Measurements from ENCODE around the gene SYCE1. TPM values are rescaled to one million over a fixed set of nuclear protein-coding genes. Genes with fewer than 3 reads are reported as not detected.

Gene SYCE1
- total RNA-seq, 6 donors from 2014 or later = 1.0 to 21.0 TPM; not detected in 4

DNA sequence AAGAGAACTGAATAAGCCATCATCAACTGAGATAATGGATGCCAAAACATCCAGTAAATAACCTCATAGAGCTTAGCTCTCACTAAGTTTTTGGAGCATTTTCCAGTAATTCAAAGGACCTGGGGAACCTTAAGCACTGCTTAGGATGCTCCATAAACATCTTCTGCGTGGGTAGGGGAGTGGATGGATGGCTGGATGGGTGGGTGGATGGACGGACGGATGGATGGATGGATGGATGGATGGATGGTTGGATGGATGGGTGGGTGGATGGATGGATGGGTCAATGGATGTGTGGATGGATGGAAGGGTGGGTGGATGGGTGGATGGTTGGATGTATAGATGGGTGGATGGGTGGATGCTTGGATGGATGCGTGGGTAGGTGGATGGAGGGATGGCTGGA, 29.2 kb downstream of the SYCE1 start:
- ATAC-seq (ENCODE audit: low FRiP score in 2 of 2) = no peak

DNA sequence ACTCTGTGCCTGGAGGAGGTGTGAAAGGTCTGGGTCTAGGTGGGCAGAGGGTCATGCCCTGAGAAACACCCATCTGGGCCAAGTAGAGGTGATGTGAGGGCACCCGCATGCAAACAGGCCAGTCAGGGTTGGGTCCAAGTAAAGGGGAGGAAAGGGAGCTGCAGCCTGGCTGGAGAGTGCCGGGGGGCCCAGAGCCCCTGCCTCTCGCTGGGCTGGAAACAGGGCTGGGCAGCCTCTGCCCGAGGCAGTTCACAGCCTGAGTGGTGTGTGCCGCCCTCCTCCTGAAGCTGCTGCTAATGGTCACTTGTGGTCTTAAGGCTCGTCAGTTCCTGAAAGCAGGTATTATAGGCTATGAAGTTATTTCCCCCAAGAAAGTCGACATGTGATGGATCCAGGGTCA, 31.0 kb downstream of the SYCE1 start:
- H3K9me3 ChIP-seq = no peaks in the 10 kb centered on the region
- no peaks in the 10 kb centered on the region for H3K36me3 ChIP-seq
- ATAC-seq (ENCODE audit: low FRiP score in 2 of 2) (no peak), DNase-seq (peak in 1 of 2 donors; percentile 54)
- WGBS, 2 donors = 79 to 80% methylated on average over 4 to 7 of the region's 7 CpGs
- TF ChIP-seq POLR2A (IDR thresholded peaks at IDR 0.05) (no peak), POLR2AphosphoS5 (IDR thresholded peaks at IDR 0.05) (no peak), EP300 (IDR thresholded peaks at IDR 0.05) (no peak)
- TF ChIP-seq, protein P1, sequence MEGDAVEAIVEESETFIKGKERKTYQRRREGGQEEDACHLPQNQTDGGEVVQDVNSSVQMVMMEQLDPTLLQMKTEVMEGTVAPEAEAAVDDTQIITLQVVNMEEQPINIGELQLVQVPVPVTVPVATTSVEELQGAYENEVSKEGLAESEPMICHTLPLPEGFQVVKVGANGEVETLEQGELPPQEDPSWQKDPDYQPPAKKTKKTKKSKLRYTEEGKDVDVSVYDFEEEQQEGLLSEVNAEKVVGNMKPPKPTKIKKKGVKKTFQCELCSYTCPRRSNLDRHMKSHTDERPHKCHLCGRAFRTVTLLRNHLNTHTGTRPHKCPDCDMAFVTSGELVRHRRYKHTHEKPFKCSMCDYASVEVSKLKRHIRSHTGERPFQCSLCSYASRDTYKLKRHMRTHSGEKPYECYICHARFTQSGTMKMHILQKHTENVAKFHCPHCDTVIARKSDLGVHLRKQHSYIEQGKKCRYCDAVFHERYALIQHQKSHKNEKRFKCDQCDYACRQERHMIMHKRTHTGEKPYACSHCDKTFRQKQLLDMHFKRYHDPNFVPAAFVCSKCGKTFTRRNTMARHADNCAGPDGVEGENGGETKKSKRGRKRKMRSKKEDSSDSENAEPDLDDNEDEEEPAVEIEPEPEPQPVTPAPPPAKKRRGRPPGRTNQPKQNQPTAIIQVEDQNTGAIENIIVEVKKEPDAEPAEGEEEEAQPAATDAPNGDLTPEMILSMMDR (IDR thresholded peaks at IDR 0.05) = no peak
- no peak overlapping the region for H3K27ac ChIP-seq
- peaks cover 0 to 5% (median 2%) of the 10 kb centered on the region in 4 donors for H3K4me1 ChIP-seq
- peaks cover 0 to 9% (median 3%) of the 10 kb centered on the region in 4 donors for H3K27me3 ChIP-seq
- no peak overlapping the region for H3K4me3 ChIP-seq

More for the DNA sequence above, 29.2 kb downstream of the SYCE1 start:
- Histone ChIP-seq H3K9me3 (no peaks in the 10 kb centered on the region), H3K36me3 (no peaks in the 10 kb centered on the region), H3K27ac (no peak overlapping the region), H3K4me1 (no peaks in the 10 kb centered on the region), H3K4me3 (no peak overlapping the region), H3K27me3 (no peaks in the 10 kb centered on the region)
- TF ChIP-seq POLR2AphosphoS5 (IDR thresholded peaks at IDR 0.05) = no peak
- TF ChIP-seq, protein P1 (IDR thresholded peaks at IDR 0.05) = no peak
- no peak for TF ChIP-seq EP300 (IDR thresholded peaks at IDR 0.05)
- no peak for TF ChIP-seq POLR2A (IDR thresholded peaks at IDR 0.05)
- DNase-seq = no peak
- WGBS, 2 donors = 52 to 70% methylated on average over 4 of the region's 4 CpGs

DNA sequence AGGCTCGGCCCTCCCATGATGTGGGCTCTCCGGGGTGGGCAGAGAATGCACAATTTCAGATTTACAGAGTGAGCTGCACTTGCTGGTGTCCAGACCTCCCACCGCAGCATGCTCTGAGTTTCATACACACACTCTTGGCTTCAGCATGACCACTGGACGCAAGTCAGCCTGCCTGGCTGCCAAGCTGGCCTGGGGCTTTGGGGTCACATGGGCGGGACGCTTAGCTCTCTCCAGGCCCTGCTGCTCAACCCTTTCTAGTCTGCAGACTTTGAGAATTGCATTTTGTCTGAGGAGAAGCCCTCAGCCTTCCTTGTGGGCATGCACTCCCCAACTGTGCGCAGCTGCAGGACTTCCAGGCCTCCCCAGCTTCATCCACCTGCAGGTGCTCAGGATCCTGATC, 32.5 kb downstream of the SYCE1 start:
- Histone ChIP-seq H3K4me1 (peaks cover 5 to 21% (median 14%) of the 10 kb centered on the region in 4 donors), H3K36me3 (no peaks in the 10 kb centered on the region), H3K4me3 (no peak overlapping the region), H3K27me3 (peaks cover 0 to 25% (median 9%) of the 10 kb centered on the region in 4 donors), H3K9me3 (no peaks in the 10 kb centered on the region), H3K27ac (no peak overlapping the region)
- DNase-seq (no peak), ATAC-seq (ENCODE audit: low FRiP score in 2 of 2) (no peak)
- 75 to 86% methylated on average over 6 to 7 of the region's 7 CpGs for WGBS, 2 donors
- no peak for TF ChIP-seq EP300 (IDR thresholded peaks at IDR 0.05)
- TF ChIP-seq, protein P1 (IDR thresholded peaks at IDR 0.05) = no peak
- no peak for TF ChIP-seq POLR2AphosphoS5 (IDR thresholded peaks at IDR 0.05)
- TF ChIP-seq POLR2A (IDR thresholded peaks at IDR 0.05) = no peak

DNA sequence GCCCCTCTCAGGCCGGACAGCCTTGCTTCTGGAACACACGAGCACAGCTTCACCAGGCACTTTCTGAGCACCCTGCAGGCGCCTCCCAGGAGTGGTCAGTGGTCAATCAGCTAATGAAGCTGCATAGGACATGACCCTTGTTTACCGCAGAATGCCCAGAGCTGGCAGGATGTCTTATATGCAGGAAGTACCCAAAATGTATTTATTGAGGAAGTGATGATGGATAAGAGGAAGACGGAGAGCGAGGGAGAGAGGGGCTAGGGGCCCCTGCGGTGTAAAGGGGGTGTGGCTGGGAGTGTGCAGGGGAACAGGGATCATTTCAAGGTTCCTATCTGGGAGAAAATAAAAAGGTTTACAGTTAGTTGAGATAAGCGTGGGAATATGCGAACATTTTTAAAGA, 34.9 kb downstream of the SYCE1 start:
- WGBS, 2 donors = 40 to 58% methylated on average over 7 to 9 of the region's 9 CpGs
- no peak for ATAC-seq (ENCODE audit: low FRiP score in 2 of 2)
- TF ChIP-seq, protein P1 (IDR thresholded peaks at IDR 0.05) = no peak
- TF ChIP-seq POLR2AphosphoS5 (IDR thresholded peaks at IDR 0.05) (no peak), POLR2A (IDR thresholded peaks at IDR 0.05) (no peak), EP300 (IDR thresholded peaks at IDR 0.05) (no peak)

DNA sequence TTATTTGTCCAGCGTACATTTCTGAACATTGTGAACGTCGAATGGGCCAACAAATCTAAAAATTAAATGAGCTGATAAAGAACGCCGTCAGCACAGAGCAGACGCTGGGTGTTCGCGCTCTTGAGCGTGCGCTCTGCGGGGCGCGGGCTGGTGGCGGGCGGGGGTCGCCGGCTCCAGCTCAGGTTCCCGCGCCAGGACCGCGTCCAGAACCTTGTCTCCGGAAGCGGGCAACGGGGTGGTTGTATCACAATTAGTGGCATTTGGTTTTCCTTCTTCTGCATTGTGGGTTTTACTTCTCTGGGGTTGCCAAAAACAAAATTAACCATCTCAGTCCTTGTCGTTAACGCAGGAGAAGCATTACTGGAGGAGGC, 35.8 kb downstream of the SYCE1 start:
- no peak for ATAC-seq (ENCODE audit: low FRiP score in 2 of 2)
- TF ChIP-seq POLR2AphosphoS5 (IDR thresholded peaks at IDR 0.05) (no peak), POLR2A (IDR thresholded peaks at IDR 0.05) (no peak), EP300 (IDR thresholded peaks at IDR 0.05) (no peak)
- TF ChIP-seq, protein P1 (IDR thresholded peaks at IDR 0.05) = no peak
- H3K36me3 ChIP-seq = no peaks in the 10 kb centered on the region

More for the DNA sequence above, 34.9 kb downstream of the SYCE1 start:
- no peak overlapping the region for H3K4me3 ChIP-seq
- no peaks in the 10 kb centered on the region for H3K9me3 ChIP-seq
- DNase-seq = no peak
- no peak overlapping the region for H3K27ac ChIP-seq
- peaks cover 0 to 35% (median 13%) of the 10 kb centered on the region in 4 donors for H3K27me3 ChIP-seq
- no peaks in the 10 kb centered on the region for H3K36me3 ChIP-seq
- H3K4me1 ChIP-seq = peaks cover 5 to 25% (median 16%) of the 10 kb centered on the region in 4 donors

More for the DNA sequence above, 35.8 kb downstream of the SYCE1 start:
- peaks cover 0 to 35% (median 13%) of the 10 kb centered on the region in 4 donors for H3K27me3 ChIP-seq
- WGBS, 2 donors = 26 to 56% methylated on average over 24 to 26 of the region's 26 CpGs
- H3K9me3 ChIP-seq = peaks cover 0 to under 1% (median 0%) of the 10 kb centered on the region in 4 donors
- DNase-seq = peak in 1 of 2 donors; percentile 70
- peak overlapping the region in 1 of 4 donors; percentile 29 for H3K4me3 ChIP-seq
- no peak overlapping the region for H3K27ac ChIP-seq
- H3K4me1 ChIP-seq = peaks cover 5 to 25% (median 16%) of the 10 kb centered on the region in 4 donors
